Stimulated activated CD4-positive, alpha-beta T cell treated with anti-CD3 and anti-CD28 coated beads, Interleukin-15, amount 100 ng/mL, for 1 hour (primary cell): ENCODE results near the gene SLC22A23.

Source experiments
- DNase-seq, 2 donors: peaks; one replicate each; pipeline ENCODE4 v3.0.0-alpha.2; 2020; ENCODE audit warnings: low read depth in 1 of 2, low spot score in 1 of 2

The SLC22A23 gene

DNA sequence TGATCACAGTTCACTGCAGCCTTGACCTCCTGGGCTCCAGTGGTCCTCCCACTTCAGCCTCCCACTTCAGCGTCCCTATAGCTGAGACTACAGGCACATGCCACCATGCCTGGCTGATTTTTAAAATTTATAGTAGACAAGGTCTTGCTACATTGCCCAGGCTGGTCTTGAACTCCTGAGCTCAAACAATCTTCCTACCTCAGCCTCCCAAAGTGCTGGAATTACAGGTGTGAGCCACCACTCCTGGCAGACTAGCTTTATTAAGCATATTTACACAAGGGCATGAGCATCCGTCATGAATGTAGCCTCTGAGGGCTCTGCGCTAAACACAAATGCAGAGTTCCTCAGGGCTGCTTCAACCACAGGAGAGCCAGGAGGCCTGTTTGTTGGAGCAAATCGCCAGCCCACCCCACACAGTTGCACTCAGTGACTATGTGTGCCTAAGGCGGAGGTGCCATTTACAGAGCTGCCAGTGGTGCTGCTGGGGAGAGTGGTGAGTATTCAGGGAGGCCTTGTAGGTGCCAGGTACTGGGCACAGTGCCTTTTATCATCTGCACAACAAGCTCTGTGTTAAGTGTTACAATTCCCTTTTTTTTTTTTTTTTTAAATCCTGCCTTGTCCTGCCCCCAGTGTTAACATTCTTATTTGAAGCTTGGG, 119.9 kb downstream of the SLC22A23 start:
- no peak for DNase-seq

DNA sequence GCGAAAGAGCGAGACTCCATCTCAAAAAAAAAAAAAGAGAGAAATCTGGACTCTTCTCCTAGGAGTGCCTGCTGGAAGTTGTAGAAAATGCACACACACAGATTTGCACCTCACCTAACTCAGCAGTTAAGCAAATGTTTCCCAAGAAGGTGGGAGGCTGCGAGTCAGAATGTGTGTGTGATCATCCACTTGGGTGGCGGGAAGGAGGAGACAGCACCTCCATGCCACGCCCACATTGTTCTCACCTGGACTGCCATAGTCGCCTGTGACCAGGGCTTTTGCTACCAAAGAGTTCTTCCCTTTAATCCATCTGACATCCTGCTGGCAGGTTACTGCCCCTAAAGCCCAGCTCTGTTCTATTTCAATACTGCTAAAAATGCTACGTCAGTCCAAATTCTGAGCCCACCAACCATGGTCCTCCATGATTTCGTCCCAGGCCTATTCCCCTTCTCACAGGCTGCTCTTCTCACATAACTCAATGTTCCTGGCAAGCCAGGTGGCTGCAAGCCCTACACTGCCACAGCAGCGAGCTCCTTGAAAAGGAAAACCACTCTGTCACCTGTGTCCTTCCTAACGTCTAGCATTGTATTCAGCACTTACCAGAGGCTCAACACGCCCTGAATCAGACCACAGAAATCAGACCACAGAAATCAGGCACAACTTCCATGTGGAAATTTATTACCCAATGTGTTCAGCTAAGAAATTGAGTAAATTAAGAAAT, 120.6 kb downstream of the SLC22A23 start:
- no peak for DNase-seq

GRCh38 chr6:3335169-3335568, 121.7 kb downstream of the SLC22A23 start:
- no peak for DNase-seq

GRCh38 chr6:3334555-3334954, 122.3 kb downstream of the SLC22A23 start:
- no peak for DNase-seq

- DNase-seq: no peak
Observed at GRCh38 chr6:3333263-3333662, 123.6 kb downstream of the SLC22A23 start.

DNA sequence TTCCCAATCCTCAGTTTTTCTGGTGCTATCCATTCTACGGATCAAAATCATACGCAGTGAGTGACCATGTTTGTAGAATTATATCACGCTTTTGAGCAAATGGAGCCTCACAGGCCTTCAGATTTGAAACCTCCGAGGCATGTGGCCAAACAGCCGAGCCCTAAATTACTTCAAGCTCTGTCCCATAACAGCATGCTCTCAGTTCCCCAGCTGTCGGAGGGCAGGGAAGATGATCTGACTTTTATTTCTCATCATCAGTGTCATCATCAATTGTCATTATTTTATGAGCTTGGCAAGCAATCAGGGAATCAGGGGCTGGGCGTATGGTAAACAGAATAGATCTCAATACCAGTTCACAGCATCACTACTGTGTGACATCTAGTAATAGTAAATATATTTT, 124.9 kb downstream of the SLC22A23 start:
- no peak for DNase-seq

DNA sequence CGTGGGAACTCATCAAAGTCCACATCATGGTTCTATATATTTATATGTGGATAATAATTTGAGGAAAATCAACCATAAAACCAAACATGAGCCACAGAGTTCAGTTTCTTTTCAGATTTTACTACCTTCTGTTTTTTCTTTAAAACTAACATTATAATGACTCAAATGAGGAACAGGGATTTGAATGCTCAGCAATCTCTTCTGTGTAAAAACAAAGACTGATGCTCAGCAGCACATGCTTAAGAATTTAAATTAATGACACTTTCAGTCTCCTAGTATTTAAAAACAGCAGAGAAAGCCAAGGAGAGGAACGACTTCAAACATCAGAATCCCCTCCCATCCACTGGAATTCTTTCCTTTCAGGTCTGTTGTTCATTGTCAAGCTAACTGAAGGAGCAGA, 125.4 kb downstream of the SLC22A23 start:
- DNase-seq: no peak

- DNase-seq: no peak
Observed at GRCh38 chr6:3330199-3330598, 126.7 kb downstream of the SLC22A23 start.

GRCh38 chr6:3329393-3330051, 127.3 kb downstream of the SLC22A23 start:
- DNase-seq: no peak

DNA sequence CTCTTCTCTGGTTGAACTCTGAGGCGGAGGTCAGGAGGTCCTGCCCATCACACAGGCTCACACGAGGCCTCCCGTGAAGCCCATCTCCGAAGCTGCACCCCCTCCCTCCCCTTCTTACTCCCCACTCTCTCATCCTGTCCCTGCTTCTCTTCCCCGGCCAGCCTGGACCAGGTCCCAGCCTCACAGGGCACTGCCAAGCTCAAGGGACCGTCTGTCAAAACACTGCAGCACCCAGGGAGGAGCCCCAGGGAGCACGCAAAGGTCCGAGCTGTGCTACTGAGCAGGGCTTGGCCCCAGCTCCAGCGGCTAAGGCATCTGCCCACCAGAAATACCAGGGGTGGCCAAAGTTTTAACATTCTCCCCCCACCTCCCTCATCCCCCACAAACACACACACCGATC, 128.1 kb downstream of the SLC22A23 start:
- DNase-seq: no peak

- DNase-seq: no peak
Observed at GRCh38 chr6:3328145-3328544, 128.7 kb downstream of the SLC22A23 start.

- no peak for DNase-seq
Observed at GRCh38 chr6:3327403-3327802, 129.4 kb downstream of the SLC22A23 start.

- no peak for DNase-seq
Observed at GRCh38 chr6:3326981-3327380, 129.9 kb downstream of the SLC22A23 start.

DNA sequence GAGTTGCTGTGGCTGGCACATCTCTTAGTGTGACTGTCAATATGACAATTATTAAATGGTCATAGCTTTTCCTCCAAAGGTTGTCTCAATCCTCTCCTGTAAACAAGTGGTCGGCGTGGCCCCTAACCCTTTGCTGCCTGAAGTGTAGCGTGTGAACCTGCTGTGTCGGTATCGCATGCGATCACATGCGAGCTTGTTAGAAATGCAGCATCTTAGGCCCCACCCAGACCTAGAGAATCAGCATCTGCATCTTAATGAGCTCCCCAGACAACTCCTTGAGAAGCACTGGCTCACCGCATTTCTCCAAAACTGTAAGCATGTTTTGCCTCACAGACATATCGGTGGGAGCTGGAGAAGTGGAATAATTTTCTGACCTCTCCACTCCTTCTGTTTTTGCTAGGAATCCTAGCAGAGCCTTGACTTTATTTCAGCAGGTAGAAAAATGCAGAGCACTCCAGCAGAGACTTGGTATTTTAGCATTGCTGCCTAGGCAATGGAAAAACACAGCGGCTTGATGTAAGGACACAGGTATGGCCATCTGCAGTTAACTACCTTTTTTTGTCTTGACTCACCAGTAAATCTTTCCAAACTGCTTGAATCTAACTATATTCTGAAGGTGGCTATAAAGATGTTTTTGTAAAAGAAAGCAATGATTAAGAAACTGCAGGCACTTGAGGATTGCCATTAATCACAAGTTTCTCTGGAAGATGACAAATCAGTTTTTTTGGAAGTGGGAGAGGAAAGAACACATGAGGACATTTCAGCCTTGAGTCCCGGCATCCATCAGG, 130.5 kb downstream of the SLC22A23 start:
- no peak for DNase-seq

DNA sequence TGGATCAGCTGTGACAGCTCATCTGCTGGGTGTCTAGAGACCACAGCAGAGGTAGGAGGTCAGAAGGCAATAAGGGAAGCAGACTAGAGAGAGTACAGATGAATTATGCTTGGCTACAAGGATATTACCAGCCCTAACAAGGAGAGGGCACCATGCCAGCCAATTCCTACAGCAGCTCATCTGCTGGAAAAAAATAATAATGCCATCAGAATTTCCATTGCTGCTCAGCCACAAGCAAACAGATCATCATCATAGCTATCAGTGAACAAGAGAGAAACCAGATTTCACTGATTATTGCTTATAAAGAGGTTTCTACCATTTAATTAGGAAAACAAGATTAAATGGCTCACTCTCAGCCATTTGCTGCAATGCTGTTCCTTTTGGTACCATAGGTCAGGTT, 131.6 kb downstream of the SLC22A23 start:
- DNase-seq: no peak

GRCh38 chr6:3324262-3324942, 132.4 kb downstream of the SLC22A23 start:
- no peak for DNase-seq

- DNase-seq: no peak
Observed at GRCh38 chr6:3323696-3324261, 133.1 kb downstream of the SLC22A23 start.

DNA sequence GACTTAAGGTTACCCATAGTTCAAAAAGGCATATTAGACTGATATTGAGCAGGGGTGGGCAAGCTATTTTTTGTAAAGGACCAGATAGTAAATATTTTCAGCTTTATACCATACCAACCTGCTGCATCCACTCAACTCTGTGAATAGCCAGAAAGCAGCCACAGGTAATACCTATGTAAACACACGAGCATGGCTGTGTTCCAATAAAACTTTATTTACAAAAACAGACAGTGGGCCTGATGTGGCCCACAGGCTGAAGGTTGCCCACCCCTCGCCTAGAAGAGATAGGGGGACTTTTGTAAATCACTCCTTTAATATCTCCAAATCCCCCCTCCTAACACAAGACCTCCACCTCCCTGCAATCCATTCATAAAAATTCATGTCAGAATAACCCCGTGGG, 133.7 kb downstream of the SLC22A23 start:
- no peak for DNase-seq

- no peak for DNase-seq
Observed at GRCh38 chr6:3322366-3322890, 134.4 kb downstream of the SLC22A23 start.

DNA sequence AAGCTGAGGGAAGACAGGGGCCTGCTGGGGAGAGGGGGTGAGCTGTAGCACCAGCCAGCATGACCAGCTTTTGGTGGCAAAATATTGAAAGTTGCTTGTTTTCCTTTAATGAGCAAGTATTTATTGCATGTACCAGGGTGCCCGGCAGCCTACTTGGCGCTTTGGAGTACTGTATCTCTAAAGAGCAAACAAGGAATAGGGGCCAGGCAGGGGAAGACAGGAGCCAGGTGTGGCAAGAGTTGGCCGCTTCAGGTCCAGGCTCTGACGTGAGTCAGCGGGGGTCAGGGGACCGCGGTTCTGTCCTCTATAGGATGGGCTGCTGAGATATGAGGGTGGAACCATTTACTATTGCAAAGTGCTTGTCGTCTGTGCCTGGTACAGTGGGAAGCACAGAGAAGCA, 135.0 kb downstream of the SLC22A23 start:
- DNase-seq: no peak
